HG03025 (cell line): ENCODE measurements around the gene BAIAP3.
A peak's percentile ranks its signal among the peaks of the same experiment; 100 is the strongest.

Experiments
- ATAC-seq: cut with Tn5 transposase; IDR thresholded peaks from one replicate; pipeline ENCODE4 v1.9.1; 2021; ENCODE audit warnings: mild to moderate bottlenecking, moderate library complexity; ENCODE audit not compliant: unreplicated experiment, low FRiP score

BAIAP3 gene

DNA sequence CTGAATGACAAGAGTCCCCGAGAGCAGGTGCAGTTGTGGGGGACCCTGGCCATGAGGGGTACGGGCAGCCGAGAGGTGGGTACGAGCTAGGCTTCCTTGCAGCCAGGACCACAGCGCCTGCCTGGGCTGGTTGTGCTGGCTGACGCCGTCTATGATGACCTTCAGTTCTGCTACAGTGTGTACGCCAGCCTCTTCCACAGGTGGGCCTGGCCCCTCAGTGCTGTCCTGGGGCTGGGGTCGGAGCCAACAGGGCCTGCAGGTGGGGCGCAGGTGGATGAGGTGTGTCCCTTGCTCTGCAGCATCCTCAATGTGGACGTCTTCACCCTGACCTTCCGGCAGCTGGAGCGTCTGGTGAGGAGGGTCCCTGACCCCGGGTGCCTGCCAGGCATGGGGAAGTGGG is 11.1 kb downstream of the BAIAP3 start:
- ATAC-seq = no peak

GRCh38 chr16:1345087-1345486 is 11.6 kb downstream of the BAIAP3 start:
- ATAC-seq = no peak

DNA sequence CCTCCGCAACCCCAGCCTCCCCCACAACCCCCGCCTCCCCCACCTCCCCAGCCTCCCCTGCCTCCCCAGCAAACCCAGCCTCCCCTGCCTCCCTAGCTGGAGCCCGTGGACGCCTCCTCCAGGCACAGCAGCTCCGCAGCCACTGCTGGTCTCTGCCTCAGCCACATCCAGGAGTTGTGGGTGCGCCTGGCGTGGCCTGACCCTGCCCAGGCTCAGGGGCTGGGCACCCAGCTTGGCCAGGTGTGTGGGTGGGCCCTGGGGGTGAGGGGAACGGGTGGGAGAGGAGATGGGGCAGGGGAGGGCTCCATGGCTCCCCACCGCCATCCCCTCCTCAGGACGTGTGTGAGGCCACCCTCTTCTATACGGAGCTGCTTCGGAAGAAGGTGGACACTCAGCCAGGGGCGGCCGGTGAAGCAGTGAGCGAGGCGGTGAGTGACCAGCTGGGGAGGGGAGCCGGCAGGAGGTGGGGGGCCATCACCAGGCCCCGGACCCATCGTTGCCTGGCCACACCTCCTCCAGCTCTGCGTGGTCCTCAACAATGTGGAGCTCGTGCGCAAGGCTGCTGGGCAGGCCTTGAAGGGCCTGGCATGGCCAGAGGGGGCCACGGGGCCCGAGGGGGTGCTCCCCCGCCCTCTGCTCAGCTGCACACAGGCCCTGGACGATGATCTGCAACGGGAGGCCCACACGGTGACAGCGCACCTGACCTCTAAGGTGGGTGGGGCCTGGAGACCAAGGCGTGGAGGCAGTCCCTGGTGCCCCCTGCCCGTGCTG is 12.4 kb downstream of the BAIAP3 start:
- ATAC-seq = no peak

DNA sequence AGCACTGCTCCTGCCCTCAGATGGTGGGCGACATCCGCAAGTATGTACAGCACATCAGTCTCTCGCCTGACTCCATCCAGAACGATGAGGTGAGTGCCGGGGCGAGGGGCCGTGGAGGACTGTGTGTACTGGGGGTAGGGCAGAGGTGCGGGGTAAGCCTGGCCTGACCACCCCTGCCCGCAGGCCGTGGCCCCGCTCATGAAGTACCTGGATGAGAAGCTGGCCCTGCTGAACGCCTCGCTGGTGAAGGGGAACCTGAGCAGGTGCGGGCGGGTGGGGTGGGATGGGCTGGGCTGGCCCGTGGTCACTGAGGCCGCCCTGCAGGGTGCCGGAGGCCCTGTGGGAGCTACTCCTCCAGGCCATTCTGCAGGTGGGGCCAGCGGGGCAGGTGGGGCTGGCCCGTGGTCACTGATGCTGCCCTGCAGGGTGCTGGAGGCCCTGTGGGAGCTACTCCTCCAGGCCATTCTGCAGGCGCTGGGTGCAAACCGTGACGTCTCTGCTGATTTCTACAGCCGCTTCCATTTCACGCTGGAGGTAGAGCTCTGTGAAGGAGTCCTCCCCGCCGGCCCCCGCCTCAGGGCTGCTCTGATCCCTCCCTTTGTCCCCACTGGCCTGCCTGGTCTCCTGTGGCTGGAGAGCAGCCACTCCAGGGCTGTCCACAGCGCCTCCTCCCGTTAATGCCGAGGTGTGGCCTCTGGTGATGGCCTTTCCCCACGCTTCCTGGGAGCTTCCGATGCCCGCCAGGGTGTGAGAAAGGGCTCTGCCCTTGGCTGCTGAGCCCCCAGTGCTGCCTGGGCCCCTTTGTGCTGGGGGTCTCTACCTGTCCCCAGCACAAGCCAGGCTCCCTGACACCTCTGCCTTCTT is 13.2 kb downstream of the BAIAP3 start:
- ATAC-seq = no peak

GRCh38 chr16:1347286-1347855 is 13.9 kb downstream of the BAIAP3 start:
- no peak for ATAC-seq

GRCh38 chr16:1347962-1348361 is 14.5 kb downstream of the BAIAP3 start:
- no peak for ATAC-seq

DNA sequence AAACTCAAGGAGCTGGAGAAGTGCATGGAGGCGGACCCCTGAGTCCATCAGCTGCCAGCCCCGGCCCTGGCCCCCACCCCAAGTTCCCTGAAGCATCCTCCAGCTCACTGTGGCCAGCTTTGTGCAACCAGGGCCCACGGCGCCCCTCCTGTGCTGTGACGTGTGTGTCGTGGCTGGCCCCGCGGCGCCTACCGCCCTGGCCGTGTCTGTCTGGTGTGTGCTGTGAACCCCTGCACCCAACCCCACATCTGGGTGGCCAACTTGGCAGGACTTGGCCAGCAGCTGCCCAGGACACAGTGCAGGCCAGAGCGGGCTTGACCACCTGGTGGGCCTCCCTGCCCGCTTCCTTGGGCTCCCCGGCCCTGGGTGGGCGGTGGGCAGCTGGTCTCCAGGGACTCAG is 15.0 kb downstream of the BAIAP3 start:
- ATAC-seq = no peak

GRCh38 chr16:1348926-1349325 is 15.5 kb downstream of the BAIAP3 start:
- no peak for ATAC-seq

DNA sequence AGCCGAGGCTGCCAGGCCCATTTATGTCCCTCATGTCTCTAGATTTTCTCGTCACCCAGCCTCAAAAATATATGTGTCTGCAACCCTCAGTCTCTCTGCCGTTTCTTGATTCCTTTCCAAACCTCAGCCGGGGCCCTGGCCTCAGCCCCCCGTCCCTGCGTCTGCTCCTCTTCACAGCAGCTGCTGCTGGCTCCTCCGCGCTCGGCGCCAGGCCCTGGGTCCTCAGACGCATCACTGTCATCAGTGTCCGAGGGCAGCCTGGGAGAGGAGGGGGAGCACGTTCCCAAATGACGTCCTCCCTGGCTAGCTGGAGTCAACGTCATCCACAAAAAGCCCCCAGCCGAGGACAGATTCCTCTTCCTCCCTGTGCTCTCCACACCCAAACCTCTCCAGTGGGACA is 15.9 kb downstream of the BAIAP3 start:
- ATAC-seq = no peak

DNA sequence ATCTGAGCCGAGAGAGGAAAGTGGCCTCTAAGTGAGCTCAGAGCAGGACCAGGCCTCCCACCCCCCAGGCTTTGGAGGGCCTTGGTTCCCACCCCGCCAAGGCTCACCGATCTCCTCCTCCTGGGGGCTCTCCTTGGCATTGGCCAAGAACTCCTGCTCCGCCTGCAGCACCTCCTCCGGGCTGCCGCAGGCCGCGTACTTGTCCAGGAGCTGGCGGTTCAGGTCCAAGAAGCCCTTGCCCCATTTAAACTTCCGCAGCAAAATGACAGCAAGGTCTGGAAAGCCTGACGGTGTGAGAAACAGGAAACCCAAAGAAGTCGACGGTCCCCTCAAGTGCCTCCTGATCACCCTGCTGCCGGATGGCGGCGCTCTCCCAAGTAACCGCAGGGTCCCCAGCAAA is 16.5 kb downstream of the BAIAP3 start:
- no peak for ATAC-seq

- ATAC-seq = no peak
These were observed 17.2 kb downstream of the BAIAP3 start for GRCh38 chr16:1350691-1351090.

DNA sequence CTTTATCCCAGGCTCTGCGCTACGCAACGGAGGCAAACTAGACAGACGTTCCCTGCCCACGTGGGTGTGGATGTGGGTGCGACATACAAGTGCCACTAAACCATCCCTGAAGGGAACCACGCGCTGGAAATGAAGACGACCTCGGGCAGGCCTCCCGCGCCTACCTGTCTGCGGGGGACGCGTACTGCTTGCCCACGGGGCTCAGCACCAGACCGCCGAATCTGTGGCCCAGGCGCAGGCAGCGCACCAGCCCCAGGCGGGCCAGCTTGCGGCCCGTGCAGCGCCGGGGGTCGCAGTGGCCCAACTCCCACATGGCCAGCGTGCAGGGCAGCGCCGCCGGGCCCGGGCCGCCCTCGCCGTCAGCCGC is 17.8 kb downstream of the BAIAP3 start:
- ATAC-seq = no peak

DNA sequence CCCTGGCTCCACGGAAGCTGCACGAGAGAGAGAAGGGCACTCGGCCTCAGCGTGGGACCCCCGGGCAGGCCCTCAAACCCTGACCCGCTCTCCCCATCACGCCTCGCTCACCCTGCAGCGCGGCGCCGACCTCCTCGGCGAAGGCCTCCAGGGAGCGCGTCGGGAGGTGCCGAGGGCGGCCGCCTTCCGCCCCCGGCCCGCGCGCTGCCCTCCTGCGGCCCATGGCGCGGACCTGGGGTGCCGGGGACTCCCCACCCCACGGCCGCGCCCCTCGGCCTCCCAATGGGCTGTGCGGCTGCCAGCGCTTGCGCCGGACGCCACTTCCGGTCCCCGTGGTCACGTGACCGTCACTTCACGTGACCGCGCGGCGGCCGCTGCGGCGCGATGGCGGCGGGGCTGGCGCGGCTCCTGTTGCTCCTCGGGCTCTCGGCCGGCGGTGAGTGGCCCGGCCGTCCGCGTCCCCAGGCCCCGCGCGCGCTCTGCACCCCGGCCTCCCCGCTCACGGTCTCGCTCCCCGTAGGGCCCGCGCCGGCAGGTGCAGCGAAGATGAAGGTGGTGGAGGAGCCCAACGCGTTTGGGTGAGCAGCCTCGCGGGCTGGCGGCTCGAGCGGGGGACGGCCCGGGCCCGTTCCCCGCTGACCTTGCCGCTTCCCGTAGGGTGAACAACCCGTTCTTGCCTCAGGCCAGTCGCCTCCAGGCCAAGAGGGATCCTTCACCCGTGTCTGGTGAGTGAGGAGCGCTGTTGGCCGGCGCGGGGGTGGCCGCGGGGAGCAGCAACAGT is 18.3 kb downstream of the BAIAP3 start, which contains the start of the genes GNPTG and TSR3:
GNPTG (plus strand) TSS at position 350 of the 781 bp plus-strand sequence; CDS start at position 385, 35 bp downstream.
TSR3 (minus strand) TSS at position 297 of the 781 bp plus-strand sequence; CDS start at position 223, 74 bp downstream.
- peak; percentile 54 for ATAC-seq

DNA sequence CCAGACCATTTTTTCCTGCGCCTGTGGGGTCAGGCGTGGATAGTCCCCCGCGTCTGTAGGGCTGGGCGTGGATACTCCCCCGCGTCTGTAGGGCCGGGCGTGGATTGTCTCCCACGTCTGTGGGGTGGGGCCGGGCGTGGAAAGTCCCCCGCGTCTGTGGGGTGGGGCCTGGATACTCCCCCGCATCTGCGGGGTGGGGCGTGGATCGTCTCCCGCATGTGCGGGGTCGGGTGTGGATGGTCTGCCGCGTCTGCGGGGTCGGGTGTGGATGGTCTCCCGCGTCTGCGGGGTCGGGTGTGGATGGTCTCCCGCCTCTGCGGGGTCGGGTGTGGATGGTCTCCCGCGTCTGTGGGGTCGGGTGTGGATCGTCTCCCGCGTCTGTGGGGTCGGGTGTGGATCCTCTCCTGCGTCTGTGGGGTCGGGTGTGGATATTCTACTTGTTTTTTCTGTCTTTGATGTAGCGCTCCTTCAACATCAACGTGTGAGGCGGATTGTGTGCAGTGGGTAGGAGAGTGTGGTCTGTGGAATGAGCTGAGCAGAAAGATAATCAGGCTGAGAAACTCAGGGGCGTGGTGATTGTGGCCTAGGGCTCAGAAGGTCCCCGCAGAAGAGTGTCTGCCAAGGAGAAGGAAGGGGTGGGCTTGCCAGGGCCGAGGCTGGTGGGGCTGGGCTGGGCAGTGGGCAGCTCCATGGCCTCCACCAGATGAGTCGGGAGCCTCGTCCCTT is 21.5 kb downstream of the BAIAP3 start:
- ATAC-seq = no peak

DNA sequence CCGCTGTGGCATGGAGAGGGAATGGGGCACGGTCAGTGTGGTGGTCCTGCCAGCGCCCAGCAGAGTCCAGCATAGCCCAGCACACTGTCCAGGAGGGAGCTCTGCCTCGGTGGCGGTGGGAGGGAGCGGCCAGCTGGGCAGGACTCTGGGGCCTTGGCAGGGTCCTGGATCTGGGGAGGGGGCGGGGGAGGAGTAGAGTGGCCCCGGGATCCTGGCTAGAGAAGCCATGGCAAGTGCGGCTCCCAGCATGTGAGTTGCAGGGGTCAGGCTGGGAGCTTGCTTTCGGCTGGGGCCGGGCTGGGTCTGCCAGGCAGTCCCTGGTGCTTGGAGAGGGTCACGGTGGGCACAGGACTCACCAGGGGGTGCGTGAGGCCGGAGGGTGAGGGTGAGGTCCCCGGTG is 22.1 kb downstream of the BAIAP3 start:
- no peak for ATAC-seq

- no peak for ATAC-seq
These were observed 22.8 kb downstream of the BAIAP3 start for GRCh38 chr16:1356061-1356900.

DNA sequence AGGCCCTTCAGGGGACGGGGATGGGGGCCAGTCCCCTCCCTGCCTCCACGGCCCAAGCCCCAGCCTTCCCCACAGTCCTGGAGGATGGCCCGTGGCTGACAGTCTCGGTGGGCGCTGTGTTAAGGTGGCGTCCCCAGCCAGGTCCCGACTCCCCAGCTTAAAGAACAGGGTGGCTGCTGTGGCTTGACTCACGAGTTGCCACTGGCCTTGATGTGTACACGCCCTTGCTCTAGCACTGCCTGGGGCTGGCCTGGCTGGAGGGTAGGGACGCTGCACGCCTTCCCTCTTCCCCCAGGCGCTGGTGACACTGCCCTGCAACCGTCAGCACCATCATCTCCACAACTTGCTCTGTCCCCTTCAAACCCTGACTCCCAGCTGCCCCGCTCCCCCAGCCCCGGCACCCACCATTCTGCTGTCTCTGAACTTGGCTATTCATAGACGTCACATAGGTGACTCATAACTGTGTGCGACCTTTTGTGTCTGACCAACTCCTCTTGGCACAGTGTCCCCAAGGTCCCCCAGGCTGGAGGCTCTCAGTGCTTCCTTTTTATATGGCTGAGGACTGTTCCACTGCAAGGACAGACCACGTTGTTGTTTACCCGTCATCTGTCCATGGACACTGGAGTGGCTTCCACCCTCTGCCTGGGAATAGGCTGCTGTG is 24.6 kb downstream of the BAIAP3 start:
- no peak for ATAC-seq

DNA sequence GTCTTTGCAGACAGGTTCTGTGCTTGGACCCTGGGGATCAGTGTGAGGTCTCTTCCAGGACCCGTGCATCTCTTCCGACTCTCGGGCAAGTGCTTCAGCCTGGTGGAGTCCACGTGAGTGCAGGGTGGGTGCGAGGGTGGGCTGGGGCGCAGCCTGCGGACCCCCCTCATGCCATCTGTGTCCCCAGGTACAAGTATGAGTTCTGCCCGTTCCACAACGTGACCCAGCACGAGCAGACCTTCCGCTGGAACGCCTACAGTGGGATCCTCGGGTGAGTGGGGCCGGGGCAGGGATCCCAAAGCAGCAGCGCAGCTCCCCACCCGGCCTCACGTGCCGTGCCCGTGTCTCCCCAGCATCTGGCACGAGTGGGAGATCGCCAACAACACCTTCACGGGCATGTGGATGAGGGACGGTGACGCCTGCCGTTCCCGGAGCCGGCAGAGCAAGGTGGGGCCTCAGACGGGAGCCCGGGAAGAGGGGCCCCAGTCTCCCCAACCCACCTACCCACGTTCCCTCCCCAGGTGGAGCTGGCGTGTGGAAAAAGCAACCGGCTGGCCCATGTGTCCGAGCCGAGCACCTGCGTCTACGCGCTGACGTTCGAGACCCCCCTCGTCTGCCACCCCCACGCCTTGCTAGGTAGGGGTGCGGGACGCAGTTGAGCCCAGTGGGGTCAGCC is 28.4 kb downstream of the BAIAP3 start:
- no peak for ATAC-seq
